Kidney (tissue), 14 donors: ENCODE results near the gene PROSER3. TPM values are rescaled to one million over a fixed set of nuclear protein-coding genes. Genes with fewer than 3 reads are reported as not detected.

Source experiments
- DNase-seq, 5 donors: peaks; one replicate each; pipeline ENCODE4 v3.0.0-alpha.2; 2013 to 2020
- FAIRE-seq: peaks from 2 replicates; lab custom pipeline; 2012; peaks lifted over from hg19 to GRCh38; lab: Jason Lieb, UNC
- H3K27ac ChIP-seq, 2 donors: one replicate each; pipeline ENCODE4 v1.7.0; 2013; ENCODE audit warnings: low read depth in 2 of 2, low read length in 2 of 2, inconsistent platforms in 1 of 2
- H3K27me3 ChIP-seq: one replicate; pipeline ENCODE4 v1.7.1; 2013; ENCODE audit warnings: low read length, inconsistent platforms; ENCODE audit not compliant: control insufficient read depth, insufficient read depth
- H3K36me3 ChIP-seq, 3 donors: one replicate each; pipeline versions ENCODE4 v1.7.0 to v1.7.1; 2013; ENCODE audit warnings: low read length in 3 of 3, control low read depth in 1 of 3, inconsistent platforms in 1 of 3; ENCODE audit not compliant: insufficient read depth in 3 of 3, control insufficient read depth in 2 of 3
- H3K4me1 ChIP-seq, 3 donors: one replicate each; pipeline versions ENCODE4 v1.7.0 to v1.7.1; 2013; ENCODE audit warnings: low read length in 3 of 3, inconsistent platforms in 1 of 3, low read depth in 1 of 3; ENCODE audit not compliant: control insufficient read depth in 2 of 3, insufficient read depth in 2 of 3
- H3K4me3 ChIP-seq, 3 donors: one replicate each; pipeline versions ENCODE4 v1.7.0 to v1.8.1; 2013; ENCODE audit warnings: low read length in 3 of 3, control low read depth in 1 of 3, inconsistent platforms in 1 of 3
- H3K9ac ChIP-seq, 3 donors: one replicate each; pipeline versions ENCODE4 v1.7.0 to v1.7.1; 2013; ENCODE audit warnings: low read length in 3 of 3, control low read depth in 1 of 3, inconsistent platforms in 1 of 3
- H3K9me3 ChIP-seq, 3 donors: one replicate each; pipeline versions ENCODE4 v1.7.0 to v1.7.1; 2013; ENCODE audit warnings: low read length in 3 of 3, control low read depth in 1 of 3, inconsistent platforms in 1 of 3; ENCODE audit not compliant: control insufficient read depth in 2 of 3, insufficient read depth in 1 of 3
- intact Hi-C: fragments of 100-400 bp; cut with DNase I; formaldehyde crosslinking; loops from one replicate; pipeline ENCODE4 v1.11.1; 2022
- polyA plus RNA-seq: library from polyadenylated mRNA; stranded (reverse); fragments of 350-450 nt; fragmentation: Illumina TruSeq; extraction: RNeasy Lipid Tissue Mini Kit (QIAGEN cat#74804); gene quantifications from one replicate; pipeline ENCODE4 v1.2.3, GENCODE V29; 2014; ENCODE audit warnings: low read depth, low replicate concordance; ENCODE audit not compliant: insufficient read depth
- total RNA-seq: library from RNA; stranded (reverse); fragmentation: NEBNext Ultra II Directional; extraction: Animal tissue kit (Norgen Biotek cat#: 25700); gene quantifications from one replicate; pipeline ENCODE4 v1.2.1, GENCODE V29; 2021
- TF ChIP-seq, protein P1 (sequence below): IDR thresholded peaks from 3 replicates; pipeline ENCODE4 v1.5.1; 2012; ENCODE audit warnings: mild to moderate bottlenecking, moderate library complexity, borderline replicate concordance; ENCODE audit not compliant: insufficient read depth; ENCODE audit errors: extremely low read depth
- donor health status: control.
- donor health status: control.
- donor health status: control.
- donor health status: control.
- donor health status: control.
- donor health status: DM: yes; HTN: yes; CAD: no.
- donor health status: Normal renal cell carcinoma (clear cell type).

The PROSER3 gene
- total and polyA plus RNA-seq, 2 donors from 2014 or later, result 2.8 to 34.9 TPM

GRCh38 chr19:35734889-35735288 lies 23.1 kb upstream of the PROSER3 start:
- H3K27me3 ChIP-seq, result no peaks in the 10 kb centered on the region
- H3K4me3 ChIP-seq, result no peak overlapping the region
- no peak overlapping the region for H3K27ac ChIP-seq
- intact Hi-C loops, result no loop called here
- H3K9me3 ChIP-seq, result no peaks in the 10 kb centered on the region
- DNase-seq (no peak), FAIRE-seq (no peak)
- no peak overlapping the region for H3K9ac ChIP-seq
- peaks cover 0 to 3% (median 0%) of the 10 kb centered on the region in 3 donors for H3K4me1 ChIP-seq
- TF ChIP-seq, protein P1, sequence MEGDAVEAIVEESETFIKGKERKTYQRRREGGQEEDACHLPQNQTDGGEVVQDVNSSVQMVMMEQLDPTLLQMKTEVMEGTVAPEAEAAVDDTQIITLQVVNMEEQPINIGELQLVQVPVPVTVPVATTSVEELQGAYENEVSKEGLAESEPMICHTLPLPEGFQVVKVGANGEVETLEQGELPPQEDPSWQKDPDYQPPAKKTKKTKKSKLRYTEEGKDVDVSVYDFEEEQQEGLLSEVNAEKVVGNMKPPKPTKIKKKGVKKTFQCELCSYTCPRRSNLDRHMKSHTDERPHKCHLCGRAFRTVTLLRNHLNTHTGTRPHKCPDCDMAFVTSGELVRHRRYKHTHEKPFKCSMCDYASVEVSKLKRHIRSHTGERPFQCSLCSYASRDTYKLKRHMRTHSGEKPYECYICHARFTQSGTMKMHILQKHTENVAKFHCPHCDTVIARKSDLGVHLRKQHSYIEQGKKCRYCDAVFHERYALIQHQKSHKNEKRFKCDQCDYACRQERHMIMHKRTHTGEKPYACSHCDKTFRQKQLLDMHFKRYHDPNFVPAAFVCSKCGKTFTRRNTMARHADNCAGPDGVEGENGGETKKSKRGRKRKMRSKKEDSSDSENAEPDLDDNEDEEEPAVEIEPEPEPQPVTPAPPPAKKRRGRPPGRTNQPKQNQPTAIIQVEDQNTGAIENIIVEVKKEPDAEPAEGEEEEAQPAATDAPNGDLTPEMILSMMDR, result no peak
- H3K36me3 ChIP-seq, result peaks cover 2 to 45% (median 24%) of the 10 kb centered on the region in 3 donors

GRCh38 chr19:35736913-35737886 lies 20.8 kb upstream of the PROSER3 start:
- Histone ChIP-seq H3K36me3 (peaks cover 2 to 22% (median 11%) of the 10 kb centered on the region in 3 donors), H3K9ac (no peak overlapping the region), H3K9me3 (no peaks in the 10 kb centered on the region), H3K4me3 (no peak overlapping the region), H3K4me1 (peaks cover 0 to 8% (median 0%) of the 10 kb centered on the region in 3 donors), H3K27ac (no peak overlapping the region), H3K27me3 (no peaks in the 10 kb centered on the region)
- no peak for FAIRE-seq
- intact Hi-C loops, result no loop called here
- DNase-seq, result peak in 1 of 5 donors; percentile 73
- TF ChIP-seq, protein P1, result peak; percentile 25

- TF ChIP-seq, protein P1, result no peak
- FAIRE-seq (no peak), DNase-seq (peak in 2 of 5 donors; percentile 56 to 78)
- H3K9ac ChIP-seq, result no peak overlapping the region
- intact Hi-C loops, result no loop called here
- peaks cover 2 to 21% (median 11%) of the 10 kb centered on the region in 3 donors for H3K36me3 ChIP-seq
- H3K9me3 ChIP-seq, result no peaks in the 10 kb centered on the region
- H3K4me3 ChIP-seq, result no peak overlapping the region
- no peak overlapping the region for H3K27ac ChIP-seq
- peaks cover 0 to 8% (median 0%) of the 10 kb centered on the region in 3 donors for H3K4me1 ChIP-seq
- H3K27me3 ChIP-seq, result no peaks in the 10 kb centered on the region
Observed at GRCh38 chr19:35738021-35738886, 19.7 kb upstream of the PROSER3 start.
